HG02642 (cell line): ENCODE data around the gene DNAJC8.
A peak's percentile ranks its signal among the peaks of the same experiment; 100 is the strongest.

Experiments
- ATAC-seq: cut with Tn5 transposase; IDR thresholded peaks from one replicate; pipeline ENCODE4 v1.9.1; 2021; ENCODE audit warnings: mild to moderate bottlenecking; ENCODE audit not compliant: unreplicated experiment, poor library complexity

Gene DNAJC8

DNA sequence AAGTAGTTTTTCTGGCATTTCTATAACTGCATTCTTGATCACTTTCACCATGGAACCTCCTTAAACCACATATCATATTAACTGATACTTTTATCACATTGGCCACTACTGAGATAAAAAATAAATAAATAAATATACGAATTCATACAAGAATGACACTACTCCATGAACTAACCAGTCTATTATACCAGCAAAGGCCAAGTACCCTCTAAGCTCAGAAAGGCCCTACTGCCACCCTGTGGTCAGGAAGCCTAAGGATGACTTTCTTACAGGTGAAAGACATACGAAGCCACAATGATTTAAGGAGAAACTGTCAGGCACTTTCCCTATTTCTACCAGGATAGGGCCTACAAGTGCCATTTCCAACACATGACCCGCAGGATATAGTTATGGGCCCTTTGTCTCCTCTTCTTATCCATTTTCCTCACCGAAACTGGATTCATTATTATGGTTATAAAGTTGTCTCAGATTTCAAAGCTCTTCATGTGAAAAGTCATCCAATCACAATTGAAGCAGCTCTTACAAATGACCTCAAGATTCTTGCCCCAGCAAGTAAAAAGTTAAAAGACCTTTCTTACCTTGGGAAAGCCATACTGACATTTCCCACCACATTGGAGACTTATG lies 23.9 kb downstream of the DNAJC8 start:
- ATAC-seq: no peak

DNA sequence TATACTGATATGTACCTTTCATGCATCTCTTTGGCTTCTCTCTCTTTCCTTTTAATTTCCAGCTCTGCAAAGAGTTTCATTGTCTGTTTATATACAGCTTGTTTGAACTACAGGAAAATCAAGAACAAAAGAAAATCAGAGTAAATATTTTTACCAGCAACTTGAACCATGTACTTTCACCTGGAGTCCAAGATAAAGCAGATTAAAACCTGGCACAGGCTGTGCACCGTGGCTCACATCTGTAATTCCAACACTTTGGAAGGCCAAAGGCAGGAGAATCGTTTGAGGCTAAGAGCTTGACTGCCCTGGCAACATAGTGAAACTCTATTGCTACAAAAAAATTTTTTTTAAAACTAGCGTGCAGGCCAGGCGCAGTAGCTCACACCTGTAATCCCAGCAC lies 27.6 kb downstream of the DNAJC8 start:
- ATAC-seq: no peak

DNA sequence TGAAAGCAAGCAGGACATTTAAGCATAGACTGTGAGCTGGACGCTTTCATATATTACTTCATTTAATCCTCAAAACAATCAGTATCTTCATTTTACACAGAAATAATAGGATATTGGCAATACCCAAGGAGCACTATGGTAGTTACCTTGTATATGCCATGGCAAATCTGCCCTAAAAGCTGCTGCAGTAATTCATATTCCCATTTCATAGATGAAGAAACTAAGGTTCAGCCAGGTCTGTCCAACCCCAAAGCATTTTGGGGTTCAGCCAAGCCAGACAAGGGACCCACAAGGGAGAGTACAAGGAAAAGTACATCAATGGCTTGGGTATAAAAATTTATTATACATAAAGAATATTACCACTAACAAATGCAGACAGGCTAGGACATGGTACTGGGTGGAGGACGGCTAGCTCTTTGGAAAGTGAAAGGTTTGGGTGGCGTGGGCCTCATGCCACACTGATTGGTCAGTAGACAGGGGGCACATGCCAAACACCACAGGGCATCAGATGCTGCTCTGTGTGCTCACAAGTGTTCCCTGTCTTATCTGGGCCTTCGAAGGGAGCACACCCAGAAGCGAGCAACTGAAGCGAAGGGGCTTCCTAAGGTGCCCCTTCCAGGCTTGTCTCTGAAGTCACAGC lies 32.5 kb downstream of the DNAJC8 start:
- ATAC-seq: no peak

DNA sequence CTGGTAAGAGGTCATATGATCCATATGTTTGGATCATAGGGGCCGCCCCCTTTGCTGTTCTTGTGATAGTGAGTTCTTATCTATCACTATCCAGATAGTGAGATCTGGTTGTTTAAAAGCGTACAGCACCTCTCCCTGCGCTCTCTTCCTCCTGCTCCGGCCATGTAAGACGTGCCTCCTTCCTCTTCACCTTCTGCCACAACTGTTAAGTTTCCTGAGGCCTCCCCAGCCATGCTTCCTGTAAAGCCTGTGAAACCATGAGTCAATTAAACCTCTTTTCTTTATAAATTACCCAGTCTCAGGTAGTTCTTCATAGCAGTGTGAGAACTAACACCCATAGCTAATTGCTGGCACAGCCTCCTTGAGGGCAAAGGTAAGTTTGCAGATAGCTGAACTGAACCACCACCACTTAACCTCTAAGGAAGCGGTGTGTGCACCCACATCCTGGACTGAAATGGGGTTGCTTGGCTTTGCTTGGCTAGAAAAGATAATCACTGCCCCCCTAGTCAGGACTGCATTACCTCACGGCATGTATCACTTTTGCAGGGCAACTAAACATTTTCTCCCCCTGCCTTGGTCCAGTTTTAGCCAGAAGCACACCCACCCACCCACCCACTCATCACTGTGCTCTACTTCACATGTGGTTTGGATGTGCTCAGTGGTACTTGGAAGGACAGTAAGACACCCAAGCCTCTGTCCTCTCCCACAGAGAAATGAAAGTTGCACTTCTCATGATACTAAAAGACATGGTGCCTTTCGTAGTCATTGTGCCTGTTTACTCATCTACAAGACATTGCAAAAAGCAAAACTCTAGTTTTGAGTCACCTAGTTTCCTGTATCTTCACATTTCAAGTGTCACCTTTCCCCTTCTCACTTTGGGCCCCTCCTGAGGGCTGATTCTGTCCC lies 33.2 kb downstream of the DNAJC8 start:
- ATAC-seq: peak; percentile 74

DNA sequence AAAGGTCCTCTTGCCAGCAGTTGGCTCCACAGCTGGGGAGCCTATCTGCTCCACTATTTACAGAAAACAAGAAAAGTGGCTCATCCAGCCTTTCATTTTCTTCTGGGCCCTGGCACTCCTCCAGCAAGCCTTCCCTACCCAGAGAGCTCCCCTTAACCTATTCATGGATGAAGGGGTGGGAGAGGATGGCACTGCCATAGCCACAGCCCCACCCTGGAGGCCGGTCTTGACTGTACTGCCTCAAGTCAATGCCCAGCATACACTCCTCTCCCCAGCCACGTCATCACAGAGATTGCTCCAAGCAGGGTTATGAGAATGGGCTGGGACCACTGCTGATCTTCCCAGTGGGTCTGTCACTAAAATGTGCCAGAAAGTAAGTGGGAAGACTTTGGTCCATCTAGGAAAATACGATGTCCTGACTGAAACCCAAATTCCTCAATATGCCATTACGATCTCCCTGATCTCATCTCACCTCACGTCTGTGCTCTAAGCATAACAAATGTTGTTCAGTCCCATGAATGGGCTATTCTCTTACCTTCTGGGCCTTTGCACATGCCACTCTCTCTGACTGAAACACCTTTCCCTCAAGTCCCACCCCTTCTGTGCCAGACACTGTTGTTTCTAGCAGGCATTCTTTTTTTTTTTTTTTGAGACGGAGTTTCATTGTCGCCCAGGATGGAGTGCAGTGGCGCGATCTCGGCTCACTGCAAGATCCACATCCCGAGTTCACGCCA lies 35.0 kb downstream of the DNAJC8 start:
- no peak for ATAC-seq

DNA sequence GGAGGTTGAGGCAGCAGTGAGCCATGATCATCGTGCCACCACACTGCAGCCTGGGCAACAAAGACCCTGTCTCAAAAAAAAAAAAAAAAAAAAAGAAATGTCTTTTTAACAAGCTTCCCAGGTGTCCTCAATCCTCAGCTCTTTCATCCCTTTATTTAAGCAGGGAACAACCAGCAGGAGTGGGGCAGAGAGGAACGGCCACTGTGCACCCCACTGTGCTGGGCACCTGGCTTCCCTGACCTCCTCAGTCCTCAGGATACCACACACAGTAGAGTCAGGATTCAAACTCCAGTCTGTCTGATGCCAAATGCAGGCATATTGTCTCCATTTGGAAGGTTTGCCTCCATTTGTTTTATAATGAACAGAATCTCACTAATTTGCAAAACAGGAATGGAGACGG lies 36.5 kb downstream of the DNAJC8 start:
- no peak for ATAC-seq

DNA sequence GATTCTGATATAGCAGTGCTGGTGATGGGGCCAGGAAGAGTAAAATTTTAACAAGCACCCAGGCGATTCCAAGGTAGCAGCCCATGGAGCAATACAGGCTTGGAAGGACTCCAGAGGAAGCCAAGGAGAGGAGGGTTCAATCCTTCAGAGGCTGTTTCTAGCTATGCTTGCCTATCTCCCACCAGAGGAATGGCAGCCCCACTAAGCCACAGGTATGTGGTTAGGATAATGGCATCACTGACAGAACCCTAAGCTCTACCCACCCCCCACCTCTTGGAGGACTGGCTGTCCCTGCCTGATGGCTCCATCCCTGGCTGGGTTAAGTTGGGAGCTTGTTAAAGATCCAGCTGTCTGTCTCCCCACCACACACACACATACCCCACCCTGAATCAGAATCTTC lies 37.0 kb downstream of the DNAJC8 start:
- ATAC-seq: no peak

DNA sequence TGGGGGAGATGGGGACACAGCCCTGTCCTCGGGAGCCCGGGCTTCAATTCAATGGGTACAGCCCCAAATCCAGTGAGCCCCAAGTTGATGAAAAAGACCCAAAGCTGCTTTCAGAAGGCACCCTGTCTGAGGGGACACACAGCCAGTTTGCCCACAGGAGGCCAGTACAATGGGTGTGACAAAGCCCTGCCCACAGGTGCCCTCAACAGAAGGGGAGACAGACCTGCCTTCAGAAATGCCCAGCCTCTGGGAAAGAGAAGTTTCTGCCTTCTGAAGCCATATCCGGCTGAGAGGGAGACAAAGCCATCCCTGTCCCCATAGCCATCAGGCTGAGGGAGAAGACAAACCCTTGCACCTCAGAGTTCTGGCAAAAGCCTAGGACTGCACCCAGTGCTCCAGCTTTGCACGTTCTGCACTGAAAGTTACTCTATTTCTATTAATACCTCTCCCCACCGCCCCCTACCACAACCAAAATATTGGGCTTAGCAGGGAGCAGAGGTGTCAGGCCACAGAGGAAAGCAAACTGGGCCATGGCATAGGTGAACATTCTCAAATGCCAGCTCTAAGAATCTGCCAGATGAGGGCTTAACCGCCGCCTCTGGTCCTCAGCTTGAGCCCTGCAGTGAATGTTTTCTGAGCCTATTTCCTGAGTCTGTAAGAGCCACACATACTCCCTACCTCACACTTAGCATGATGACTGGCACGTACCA lies 38.3 kb downstream of the DNAJC8 start:
- no peak for ATAC-seq

DNA sequence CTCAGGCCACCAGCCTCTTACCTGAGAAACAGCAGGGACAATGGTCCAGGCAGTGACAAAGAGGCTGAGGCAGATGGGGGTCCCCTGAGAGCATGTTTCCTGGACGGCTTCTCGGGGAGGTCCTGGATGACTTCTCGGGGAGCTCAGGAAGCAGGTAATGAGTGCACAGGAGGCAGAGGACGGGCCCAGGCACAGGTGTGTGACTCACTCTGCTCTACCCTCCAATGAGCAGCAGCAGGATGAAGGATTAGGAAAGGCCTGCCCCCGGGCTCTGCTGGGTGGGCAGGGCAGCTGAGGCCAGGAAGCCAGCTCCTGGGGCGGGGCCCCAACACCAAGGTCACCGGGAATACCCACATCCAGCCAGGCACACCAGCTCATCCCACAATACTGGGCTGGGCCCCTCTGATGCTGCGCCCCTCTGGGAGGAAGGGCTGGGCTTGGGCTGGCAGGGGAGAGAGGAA lies 39.1 kb downstream of the DNAJC8 start:
- no peak for ATAC-seq

DNA sequence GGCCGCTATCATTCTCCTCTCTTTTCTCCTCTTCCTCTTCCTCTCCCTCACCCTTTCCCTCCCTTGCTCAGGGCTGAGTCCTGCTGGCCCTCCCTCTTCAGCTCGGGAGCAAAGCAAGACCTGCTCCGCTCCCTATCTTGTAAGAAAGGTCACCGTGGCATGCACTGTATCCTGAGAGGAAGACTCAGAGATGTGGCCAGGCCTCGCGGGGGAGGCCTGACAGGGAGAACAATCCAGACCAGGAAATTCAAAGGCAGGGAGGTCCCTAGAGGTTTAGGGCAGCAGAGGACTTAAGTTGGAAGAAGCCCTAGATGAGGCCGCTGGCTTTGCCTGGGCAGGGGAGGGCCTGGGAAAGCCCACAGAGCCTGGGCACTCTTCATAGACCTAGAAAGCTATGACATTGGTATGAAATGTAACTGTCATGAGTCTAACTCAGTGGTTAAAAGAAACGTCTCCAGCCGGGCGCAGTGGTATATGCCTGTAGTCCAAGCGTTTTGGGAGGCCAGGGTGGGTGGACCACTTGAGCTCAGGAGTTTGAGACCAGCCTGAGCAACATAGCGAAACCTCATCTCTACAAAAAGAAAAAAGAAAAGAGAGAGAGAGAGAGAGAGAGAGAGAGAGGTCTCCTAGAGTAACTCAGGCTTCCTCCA lies 41.7 kb downstream of the DNAJC8 start:
- no peak for ATAC-seq

DNA sequence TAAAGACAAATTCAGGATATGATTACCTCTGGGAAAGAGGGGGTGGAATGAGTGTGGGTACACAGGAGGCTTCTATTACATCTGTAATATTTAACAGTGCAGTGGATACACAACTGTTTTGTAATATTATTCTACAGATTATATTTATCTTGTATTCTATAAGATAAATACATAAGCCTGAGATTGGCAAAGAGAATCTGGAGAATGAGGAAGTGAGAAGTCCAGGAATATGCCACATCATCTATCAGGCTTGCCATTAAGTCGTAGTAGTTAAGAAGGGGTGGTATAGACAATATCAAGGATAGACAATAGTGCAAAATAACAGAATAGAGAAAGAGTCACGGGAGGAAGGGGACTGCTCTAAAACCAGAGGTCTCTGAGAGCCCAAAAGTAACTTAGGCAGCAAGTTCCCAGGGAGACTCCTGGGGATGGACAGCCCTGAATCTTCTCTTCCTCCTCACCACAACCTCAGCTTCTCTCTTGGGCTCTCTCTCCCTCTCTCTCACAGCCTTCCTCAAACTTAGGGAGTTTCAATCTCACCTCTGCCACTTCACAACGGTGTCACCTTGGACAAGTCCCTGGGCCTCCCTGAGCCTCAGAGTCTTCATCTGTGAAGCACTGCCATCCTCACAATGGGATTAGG lies 42.4 kb downstream of the DNAJC8 start:
- ATAC-seq: no peak

DNA sequence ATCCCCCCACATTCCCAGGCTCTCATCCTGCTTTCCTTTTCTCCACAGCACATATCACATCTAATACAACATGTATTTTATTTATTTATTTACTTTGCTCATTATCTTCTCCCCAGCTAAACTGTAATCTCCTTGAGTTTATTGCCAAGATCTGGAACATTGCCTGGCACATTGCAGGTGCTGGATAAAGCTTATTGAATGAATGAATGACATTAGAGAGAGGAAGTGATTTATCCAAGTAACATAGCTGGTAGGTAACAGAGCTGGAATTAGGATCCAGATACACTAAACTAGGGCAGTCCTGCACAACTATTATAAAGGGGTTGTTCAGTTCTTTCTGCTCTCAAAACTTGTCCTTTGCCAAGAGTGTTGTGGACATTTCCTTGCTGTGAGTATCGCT lies 47.8 kb downstream of the DNAJC8 start:
- ATAC-seq: no peak

DNA sequence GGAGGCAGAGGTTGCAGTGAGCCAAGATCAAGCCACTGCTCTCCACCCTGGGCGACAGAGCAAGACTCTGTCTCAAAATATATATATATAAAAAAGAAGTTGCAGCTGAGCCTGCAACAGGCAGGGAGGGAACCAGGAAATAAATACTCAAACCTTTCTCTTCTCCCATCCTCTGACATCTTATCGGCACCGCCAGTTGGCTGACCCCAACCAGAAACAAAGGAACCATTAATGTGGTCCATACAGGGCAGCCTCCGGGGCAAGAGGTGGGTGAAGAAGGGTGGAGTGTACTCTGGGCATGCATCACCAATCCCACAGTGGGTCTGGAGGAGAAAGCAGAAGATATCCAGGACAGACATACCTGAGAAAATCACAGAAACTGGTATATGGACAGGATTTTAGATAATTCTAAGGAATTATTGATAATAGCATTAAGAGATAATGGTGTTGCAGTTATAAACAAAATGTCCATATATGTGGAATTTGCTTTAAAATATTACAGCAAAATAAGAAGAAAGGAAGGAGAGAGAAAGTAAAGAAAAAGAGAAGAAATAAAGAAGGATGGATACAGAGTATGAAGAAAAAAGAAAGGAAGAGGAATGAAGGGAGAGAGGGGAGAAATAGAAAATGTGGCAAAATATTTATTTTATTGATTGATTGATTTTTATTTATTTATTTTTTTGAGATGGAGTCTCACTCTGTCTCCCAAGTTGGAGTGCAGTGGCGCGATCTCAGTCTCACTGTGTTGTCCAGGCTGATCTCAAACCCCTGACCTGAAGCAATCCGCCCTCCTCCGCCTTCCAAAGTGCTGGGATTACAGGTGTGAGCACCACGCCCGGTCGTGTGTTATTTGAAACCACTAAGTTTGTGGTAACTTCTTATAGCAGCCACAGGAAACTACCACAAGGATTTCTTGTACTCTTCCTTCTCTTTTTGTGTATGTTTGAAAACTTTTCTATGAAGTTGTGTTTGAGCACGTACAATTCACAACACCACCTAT lies 52.2 kb downstream of the DNAJC8 start:
- ATAC-seq: no peak

DNA sequence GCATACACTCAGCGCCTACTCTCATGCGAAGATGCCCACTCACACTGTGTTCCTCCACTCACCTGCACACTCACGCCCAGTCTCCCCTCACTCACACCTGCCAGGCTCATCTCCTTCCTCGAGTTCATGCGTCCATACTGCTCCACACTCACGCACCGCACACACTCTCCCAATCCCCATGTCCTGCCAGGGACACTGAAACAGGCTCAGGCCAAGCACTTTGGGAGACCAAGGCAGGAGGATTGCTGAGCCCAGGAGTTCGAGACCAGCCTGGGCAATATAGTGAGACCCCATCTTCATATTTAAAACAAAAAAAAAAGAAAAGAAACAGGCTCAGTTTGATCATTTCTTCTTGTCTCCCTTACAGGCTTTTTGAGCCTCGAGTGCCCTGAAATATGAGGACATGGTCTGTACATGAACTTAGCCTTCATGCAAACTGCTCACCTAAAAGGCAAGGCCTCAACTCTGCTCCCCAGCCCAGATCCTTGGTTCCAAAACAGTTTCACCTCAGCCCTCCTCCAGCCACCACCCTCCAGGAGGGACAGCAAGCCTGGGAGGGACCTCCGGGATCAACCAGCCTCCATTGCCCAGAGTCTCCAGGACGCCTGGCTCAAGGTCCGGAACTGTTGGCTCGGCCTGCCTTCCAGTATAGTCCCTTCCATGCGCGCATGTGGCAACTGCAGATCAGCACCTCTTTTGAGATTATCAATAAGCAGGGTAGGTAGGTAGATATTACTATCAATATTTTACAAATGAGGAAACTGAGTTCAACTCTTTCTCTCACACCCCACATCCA lies 53.9 kb downstream of the DNAJC8 start:
- no peak for ATAC-seq

DNA sequence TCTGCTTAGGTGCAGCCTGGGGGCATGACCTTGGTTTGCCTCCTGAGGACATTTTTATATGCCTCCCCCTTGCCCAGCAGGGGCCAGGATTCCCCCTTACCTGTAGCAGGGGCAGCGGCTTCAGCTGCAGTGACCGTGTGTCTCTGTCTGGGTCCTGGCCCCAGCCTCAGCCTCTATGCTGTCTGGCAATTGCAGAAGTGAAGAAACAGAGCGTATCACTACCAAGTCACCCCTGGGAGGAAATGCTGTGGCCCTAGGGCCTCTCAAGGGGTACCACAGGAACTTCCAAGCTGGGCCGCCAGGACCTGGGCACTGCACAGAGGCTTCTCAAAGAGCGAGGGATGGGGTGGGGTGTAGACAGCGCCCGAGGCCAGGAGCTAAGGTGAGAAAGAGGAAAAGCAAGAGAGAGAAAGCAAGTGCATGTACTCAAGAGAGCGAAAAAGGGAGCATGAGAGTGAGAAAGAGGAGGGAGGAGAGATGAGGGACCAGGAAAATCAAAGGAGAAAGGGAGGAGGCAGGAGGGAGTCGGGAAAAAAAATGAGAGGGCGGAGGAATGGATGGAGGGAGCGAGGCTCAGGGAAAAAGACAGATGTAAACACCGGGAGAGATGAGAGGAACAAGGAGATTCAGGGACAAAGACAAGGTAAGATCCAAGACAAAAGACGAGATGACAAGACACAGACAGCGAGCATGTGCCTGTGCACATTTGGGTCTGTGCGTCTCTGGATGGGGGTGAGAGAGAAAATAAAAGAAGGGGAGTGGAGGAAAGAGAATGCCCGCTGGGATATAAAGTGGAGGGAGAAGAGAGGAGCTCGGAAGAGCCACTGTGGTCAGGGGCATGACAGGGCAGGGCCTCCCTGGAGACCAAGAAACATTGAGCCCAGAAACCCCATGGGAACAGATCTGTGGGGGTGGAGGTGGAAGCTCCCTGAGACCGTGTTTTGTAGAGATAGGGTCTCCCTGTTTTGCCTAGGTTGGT lies 56.0 kb downstream of the DNAJC8 start, which contains the start of gene PTAFR:
Gene PTAFR (minus strand): TSS at position 199 of the 979 bp plus-strand sequence. CDS start 25,669 bp downstream, outside the sequence.
- no peak for ATAC-seq
